Measurements from ENCODE around the gene MAST1.

Gene MAST1

DNA sequence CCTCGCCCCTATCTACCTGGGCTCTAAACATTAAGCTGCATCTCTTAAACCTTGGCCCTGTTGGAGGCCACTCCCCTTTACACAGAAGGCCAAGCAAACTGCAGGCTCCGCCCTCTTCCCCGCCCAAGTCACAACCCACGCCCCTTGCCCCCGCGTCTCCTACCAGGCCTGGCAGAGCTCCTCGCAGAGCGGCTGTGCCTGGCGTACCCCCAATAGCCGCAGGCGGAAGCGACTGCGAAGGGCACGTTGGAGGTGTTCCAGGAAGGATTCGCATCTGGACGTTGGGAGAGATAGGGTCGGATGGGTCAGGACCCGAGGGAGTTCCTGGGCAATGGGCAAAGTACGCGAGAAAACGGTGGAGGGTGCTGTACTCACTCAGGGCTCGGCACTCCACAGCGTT, 9.8 kb upstream of the MAST1 start:
- H3K4me3 ChIP-seq (ENCODE audit: low read depth, low read length): no peak overlapping the region
- H3K27ac ChIP-seq: peak overlapping the region; percentile 46
- peak overlapping the region; percentile 86 for H2AFZ ChIP-seq
- no peaks in the 10 kb centered on the region for H3K79me2 ChIP-seq
- no peak for TF ChIP-seq CTCF (IDR thresholded peaks at IDR 0.05)
- peaks cover 17% of the 10 kb centered on the region for H3K4me1 ChIP-seq
- H3K4me2 ChIP-seq (ENCODE audit: low read length): no peak overlapping the region
- no peaks in the 10 kb centered on the region for H3K27me3 ChIP-seq (ENCODE audit: control insufficient read depth, insufficient read depth, low read length)
- H3K9ac ChIP-seq: no peak overlapping the region
- H3K36me3 ChIP-seq (ENCODE audit: control insufficient read depth, insufficient read depth, low read length): no peaks in the 10 kb centered on the region
- H3K9me3 ChIP-seq (ENCODE audit: control insufficient read depth, low read length): no peaks in the 10 kb centered on the region

GRCh38 chr19:12833418-12833737, 4.9 kb upstream of the MAST1 start:
- Histone ChIP-seq H3K4me2 (ENCODE audit: low read length) (no peak overlapping the region), H2AFZ (peak overlapping the region; percentile 78), H3K79me2 (no peaks in the 10 kb centered on the region), H3K36me3 (ENCODE audit: control insufficient read depth, insufficient read depth, low read length) (no peaks in the 10 kb centered on the region), H3K4me1 (peaks cover 15% of the 10 kb centered on the region), H3K9ac (no peak overlapping the region), H3K4me3 (ENCODE audit: low read depth, low read length) (no peak overlapping the region), H3K27ac (no peak overlapping the region), H3K9me3 (ENCODE audit: control insufficient read depth, low read length) (no peaks in the 10 kb centered on the region), H3K27me3 (ENCODE audit: control insufficient read depth, insufficient read depth, low read length) (no peaks in the 10 kb centered on the region)
- no peak for TF ChIP-seq CTCF (IDR thresholded peaks at IDR 0.05)

DNA sequence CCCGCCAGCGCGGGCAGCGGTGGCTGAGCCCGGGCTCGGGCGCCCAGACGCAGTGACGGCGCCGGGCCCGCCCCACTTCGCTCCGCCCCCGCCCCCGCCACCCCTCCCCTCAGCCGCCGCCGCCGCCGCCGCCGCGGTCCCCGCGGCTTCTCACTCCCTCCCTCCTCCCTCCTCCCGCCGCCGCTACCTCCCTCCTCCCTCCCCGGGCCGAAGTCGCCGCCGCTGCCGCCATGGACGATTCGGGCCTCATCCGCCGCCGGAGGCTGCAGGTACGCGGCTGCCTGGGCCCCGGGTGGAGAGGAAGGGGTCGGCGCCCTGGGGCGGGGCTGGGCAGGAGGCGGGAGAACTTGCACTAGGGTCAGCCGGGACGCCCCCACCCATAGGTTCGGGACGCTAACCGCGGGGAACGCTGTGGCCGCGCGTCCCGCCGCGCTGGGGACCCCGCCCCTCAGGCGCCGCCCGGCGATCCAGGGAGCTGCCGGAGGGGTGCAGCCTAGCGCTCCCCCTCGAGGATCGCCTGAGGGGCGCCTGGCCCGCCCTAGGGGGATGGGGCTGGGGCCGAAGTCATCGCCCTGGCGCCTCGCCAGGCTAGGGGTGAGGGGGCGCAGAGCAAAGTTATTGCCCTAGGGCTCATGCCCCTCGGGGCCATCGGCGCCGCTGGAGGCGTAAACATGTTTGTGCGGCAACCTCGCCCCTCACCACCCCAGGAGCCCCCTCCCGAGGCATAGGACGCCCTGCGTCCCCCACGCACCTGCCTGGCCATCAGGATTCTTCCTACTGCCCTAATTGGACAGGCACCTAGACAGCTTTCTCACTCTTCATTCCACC, 4.4 kb upstream of the MAST1 start:
- peak overlapping the region; percentile 48 for H3K9ac ChIP-seq
- peaks cover 12% of the 10 kb centered on the region for H3K4me1 ChIP-seq
- H3K27ac ChIP-seq: peak overlapping the region; percentile 45
- peak overlapping the region; percentile 58 for H3K4me2 ChIP-seq (ENCODE audit: low read length)
- H3K9me3 ChIP-seq (ENCODE audit: control insufficient read depth, low read length): no peaks in the 10 kb centered on the region
- H3K36me3 ChIP-seq (ENCODE audit: control insufficient read depth, insufficient read depth, low read length): no peaks in the 10 kb centered on the region
- TF ChIP-seq CTCF (IDR thresholded peaks at IDR 0.05): no peak
- H3K79me2 ChIP-seq: no peaks in the 10 kb centered on the region
- H3K4me3 ChIP-seq (ENCODE audit: low read depth, low read length): peak overlapping the region; percentile 40
- H2AFZ ChIP-seq: peak overlapping the region; percentile 96
- H3K27me3 ChIP-seq (ENCODE audit: control insufficient read depth, insufficient read depth, low read length): no peaks in the 10 kb centered on the region

DNA sequence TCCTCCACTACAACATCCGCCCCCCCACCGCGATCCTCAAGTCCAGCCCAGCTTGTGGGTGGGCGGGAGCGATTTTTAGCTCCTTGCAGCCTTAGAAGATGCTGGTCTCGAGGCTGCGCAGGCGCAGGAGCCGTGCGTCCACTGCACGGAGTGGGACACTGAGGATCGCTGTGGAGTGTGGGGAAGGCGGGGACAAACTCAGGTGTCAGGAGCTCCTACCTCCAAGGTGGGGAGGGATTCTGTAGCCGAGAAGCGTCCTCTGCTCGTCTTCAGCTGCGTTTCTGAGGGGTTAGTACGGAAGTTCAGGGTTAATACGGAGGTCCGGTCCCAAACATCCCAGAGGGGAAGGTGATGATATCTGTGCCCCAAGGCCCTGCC, 3.8 kb upstream of the MAST1 start, which contains the start of gene RTBDN:
Gene RTBDN (minus strand): TSS at position 14 of the 378 bp plus-strand sequence. CDS start 4,600 bp downstream, outside the sequence.
- peak within 1 kb of the TSS; percentile 45 for H3K27ac ChIP-seq
- H3K4me3 ChIP-seq (ENCODE audit: low read depth, low read length): peak within 1 kb of the TSS; percentile 40
- no peaks in the 10 kb centered on the region for H3K27me3 ChIP-seq (ENCODE audit: control insufficient read depth, insufficient read depth, low read length)
- peak within 1 kb of the TSS; percentile 48 for H3K9ac ChIP-seq
- no peak for TF ChIP-seq CTCF (IDR thresholded peaks at IDR 0.05)
- H3K4me1 ChIP-seq: peaks cover 12% of the 10 kb centered on the region
- peak within 1 kb of the TSS; percentile 58 for H3K4me2 ChIP-seq (ENCODE audit: low read length)
- no peaks in the 10 kb centered on the region for H3K36me3 ChIP-seq (ENCODE audit: control insufficient read depth, insufficient read depth, low read length)
- peak within 1 kb of the TSS; percentile 96 for H2AFZ ChIP-seq
- H3K9me3 ChIP-seq (ENCODE audit: control insufficient read depth, low read length): no peaks in the 10 kb centered on the region
- no peaks in the 10 kb centered on the region for H3K79me2 ChIP-seq

All from parathyroid adenoma (tissue), 2 donors.